Stromal cell of bone marrow (primary cell): ENCODE measurements around the gene IGFALS.
"Not testable (repeated sequence)": the region's sequence is repeated elsewhere in the genome, so short reads cannot be mapped to it uniquely, and the experiment has no call there.

Experiments
- DNase-seq: peaks from one replicate; pipeline ENCODE4 v3.0.0-alpha.2; 2012; ENCODE audit warnings: low read depth

The IGFALS gene

GRCh38 chr16:1818204-1818872, 24.8 kb upstream of the IGFALS start:
- no peak for DNase-seq

DNA sequence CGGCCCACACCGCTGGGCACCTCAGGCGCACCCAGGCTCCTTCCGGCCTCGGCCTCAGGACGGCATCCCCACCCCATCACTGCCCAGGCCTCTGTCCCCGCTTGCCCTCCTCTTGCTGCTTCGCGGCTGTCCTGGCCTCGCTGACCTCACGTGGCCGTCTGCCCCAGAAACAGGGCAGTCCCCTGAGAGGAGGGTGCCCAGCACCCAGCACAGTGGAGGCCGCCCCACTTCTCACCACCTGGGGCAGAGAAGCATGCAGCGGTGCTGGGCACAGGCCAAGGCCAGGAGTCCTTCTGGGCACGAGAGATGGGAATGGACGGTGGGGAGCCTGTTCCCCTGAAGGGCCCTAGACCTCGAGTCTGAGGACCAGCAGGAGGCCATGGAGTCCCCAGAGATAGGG, 24.2 kb upstream of the IGFALS start:
- DNase-seq = no peak

GRCh38 chr16:1817276-1817589, 23.7 kb upstream of the IGFALS start:
- no peak for DNase-seq

- DNase-seq = no peak
Measured at GRCh38 chr16:1816396-1817275, 23.1 kb upstream of the IGFALS start.

DNA sequence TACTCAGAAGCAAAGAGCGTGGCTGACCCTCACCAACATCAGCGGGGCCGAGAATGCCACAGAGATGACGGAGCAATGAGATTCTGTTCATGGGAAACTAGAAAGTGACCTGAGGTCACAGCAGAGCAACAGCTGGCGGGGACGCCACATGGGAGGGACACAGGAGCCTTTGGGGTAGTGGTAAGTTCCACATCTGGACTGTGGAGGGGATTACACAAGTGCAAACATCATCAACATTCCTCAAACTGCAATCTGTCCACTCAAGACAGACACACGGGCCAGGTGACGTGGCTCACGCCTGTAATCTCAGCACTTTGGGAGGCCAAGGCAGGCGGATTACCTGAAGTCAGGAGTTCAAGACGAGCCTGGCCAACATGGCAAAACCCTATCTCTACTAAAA, 22.0 kb upstream of the IGFALS start:
- no peak for DNase-seq

DNA sequence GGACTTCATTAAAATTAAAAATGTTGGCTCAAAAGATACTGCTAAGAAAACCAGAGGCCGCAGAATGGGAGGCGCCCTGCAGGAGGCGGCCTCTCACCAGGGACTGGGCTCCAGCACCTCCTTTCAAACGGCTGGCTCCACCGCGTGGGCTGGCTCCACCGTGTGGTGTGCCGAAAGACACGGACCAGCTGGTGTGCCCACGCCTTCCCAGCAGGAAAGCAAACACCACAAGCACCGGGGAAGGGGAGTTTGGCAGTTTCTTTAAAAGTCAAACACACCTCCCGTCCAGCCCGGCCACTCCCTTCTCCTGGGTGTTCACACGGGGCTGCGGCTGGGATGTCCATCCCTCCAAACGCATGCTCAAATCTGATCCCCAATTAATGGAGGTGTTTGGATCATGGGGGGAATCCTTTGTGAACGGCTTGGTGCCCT, 19.2 kb upstream of the IGFALS start:
- peak; percentile 40 for DNase-seq

- no peak for DNase-seq
Measured at GRCh38 chr16:1810536-1810935, 17.0 kb upstream of the IGFALS start.

- DNase-seq = no peak
Measured at GRCh38 chr16:1810106-1810505, 16.6 kb upstream of the IGFALS start.

DNA sequence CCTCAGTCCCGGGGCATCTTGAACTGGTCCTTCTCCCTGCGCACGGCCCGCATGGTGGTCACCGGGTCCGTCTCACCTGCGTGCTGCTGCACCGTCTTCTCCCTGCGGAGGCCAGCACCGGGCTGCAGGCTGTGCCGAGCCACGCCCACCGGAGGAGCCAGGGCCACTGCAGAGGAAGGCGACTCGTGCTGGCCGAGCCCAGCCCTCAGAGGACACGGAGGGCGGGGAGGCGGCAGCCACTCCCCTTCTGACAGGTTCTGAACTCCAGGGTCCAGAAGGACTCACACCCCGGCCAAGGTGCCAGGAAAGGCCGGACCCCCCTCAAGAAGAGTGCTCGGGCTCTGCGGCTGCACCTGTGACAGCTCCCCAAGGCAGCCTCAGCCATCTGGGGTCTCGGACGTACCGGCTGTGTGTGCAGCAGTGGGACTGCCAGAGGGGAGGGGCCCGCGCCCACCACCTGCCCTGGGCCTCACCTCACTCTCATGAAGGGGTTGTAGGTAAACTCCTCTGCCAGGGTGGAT, 15.8 kb upstream of the IGFALS start:
- DNase-seq = no peak

GRCh38 chr16:1808691-1809090, 15.2 kb upstream of the IGFALS start:
- no peak for DNase-seq

- DNase-seq = no peak
Measured at GRCh38 chr16:1807626-1808025, 14.1 kb upstream of the IGFALS start.

GRCh38 chr16:1800701-1801100, 7.2 kb upstream of the IGFALS start:
- no peak for DNase-seq

DNA sequence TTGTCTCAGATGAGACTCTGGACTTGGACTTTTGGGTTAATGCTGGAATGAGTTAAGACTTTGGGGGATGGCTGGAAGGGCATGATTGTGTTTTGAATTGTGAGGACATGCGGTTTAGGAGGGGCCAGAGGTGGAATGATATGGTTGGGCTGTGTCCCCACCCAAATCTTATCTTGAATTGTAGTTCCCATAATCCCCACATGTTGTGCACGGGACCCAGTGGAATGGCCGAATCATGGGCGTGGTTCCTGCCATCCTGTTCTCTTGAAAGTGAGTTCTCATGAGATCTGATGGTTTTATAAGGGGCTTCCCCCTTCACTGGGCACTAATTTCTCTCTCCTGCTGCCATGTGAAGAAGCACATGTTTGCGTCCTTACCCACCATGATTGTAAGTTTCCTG, 5.8 kb upstream of the IGFALS start:
- not testable (repeated sequence) for DNase-seq

DNA sequence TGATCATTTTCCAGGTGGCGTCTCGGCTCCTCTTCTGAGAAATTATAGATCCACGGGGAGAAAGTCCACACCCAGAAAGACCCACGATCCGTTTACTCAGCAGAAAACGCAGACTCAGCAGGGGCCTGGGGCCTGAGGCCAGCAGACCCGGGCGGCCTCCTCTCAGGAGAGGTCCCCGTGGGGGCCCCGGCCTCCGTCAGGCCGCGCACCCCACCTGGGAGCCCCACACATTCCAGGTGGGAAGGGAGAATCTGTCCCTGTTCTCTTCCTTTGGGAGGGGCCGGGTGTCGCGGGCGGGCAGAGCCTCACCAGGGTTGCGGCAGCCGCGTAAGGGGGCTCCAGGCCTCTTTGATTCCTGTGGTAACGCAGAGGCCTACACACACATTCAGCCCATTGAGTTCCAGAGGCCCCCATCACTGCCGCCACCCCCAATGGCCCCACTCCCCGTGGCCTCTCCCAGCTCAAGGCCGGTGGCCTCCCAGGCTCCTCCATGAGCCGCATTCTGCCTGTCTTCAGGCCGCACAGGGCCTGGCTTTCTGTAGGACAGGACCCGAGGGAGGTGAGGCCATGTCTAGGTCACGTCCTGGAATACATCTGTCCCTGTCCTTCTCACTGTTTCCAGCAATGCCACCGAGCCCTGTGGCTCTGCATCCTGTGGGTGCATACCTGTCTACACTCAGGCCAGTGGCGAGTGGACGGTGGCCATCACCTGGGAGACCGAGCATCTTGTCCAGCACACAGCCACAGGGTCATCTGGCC, 1.6 kb upstream of the IGFALS start:
- DNase-seq = no peak

DNA sequence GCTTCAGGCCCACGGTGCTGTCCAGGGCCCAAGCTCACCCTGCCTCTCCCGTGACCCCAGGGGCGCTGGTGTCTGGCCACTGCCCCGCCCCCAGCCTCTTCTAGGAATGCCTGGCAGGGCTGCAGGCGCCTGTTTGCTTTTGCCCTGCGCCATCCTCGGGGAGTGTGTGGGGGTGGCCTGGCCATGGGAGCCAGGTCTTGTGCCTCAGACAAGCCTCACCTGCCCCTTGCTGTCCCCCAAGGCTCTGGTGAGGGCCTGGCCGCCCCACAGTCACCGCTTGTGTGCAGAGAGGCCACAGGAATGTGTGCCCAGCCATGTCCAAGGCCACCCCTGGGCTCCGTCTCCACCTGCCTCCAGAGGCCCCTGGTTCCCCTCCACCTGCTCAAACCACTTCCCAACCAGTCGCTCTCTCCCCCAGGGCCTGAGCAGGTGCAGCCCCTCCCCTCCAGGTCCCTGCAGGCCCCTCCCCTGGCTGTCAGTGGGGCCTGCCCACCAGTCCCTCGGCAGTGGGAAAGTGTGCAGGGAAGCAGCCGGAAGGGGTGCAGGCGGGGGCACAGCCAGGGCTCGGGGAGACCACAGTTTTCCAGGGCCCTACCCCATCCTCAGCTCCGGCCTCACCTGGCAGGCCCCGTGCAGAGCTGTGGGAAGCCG, 841 bp upstream of the IGFALS start:
- DNase-seq = no peak

- no peak for DNase-seq
Measured at GRCh38 chr16:1792836-1793577, 498 bp downstream of the IGFALS start.

- DNase-seq = no peak
Measured at GRCh38 chr16:1791943-1792812, 1.3 kb downstream of the IGFALS start.

GRCh38 chr16:1791256-1791942, 2.1 kb downstream of the IGFALS start:
- no peak for DNase-seq

GRCh38 chr16:1790611-1791255, 2.8 kb downstream of the IGFALS start:
- DNase-seq = no peak
